ENCODE results near the gene RALGDS.

Gene RALGDS

GRCh38 chr9:133122935-133123611 lies 2.0 kb upstream of the RALGDS start:
- no peak for DNase-seq (ENCODE audit: low read depth)
- no peak overlapping the region for H3K4me3 ChIP-seq (ENCODE audit: low read depth, low read length)
- TF ChIP-seq CTCF (IDR thresholded peaks at IDR 0.05; ENCODE audit: insufficient read depth, low read depth, low read length, missing control alignments), result no peak

GRCh38 chr9:133122605-133122934 lies 1.5 kb upstream of the RALGDS start:
- no peak for TF ChIP-seq CTCF (IDR thresholded peaks at IDR 0.05; ENCODE audit: insufficient read depth, low read depth, low read length, missing control alignments)
- H3K4me3 ChIP-seq (ENCODE audit: low read depth, low read length), result no peak overlapping the region
- DNase-seq (ENCODE audit: low read depth), result no peak

GRCh38 chr9:133121915-133122550 lies 993 bp upstream of the RALGDS start:
- no peak for DNase-seq (ENCODE audit: low read depth)
- TF ChIP-seq CTCF (IDR thresholded peaks at IDR 0.05; ENCODE audit: insufficient read depth, low read depth, low read length, missing control alignments), result no peak
- no peak overlapping the region for H3K4me3 ChIP-seq (ENCODE audit: low read depth, low read length)

- no peak for TF ChIP-seq CTCF (IDR thresholded peaks at IDR 0.05; ENCODE audit: insufficient read depth, low read depth, low read length, missing control alignments)
- H3K4me3 ChIP-seq (ENCODE audit: low read depth, low read length), result peak overlapping the region; percentile 67
- no peak for DNase-seq (ENCODE audit: low read depth)
Observed at GRCh38 chr9:133120501-133121197, 391 bp downstream of the RALGDS start.

GRCh38 chr9:133119846-133120500 lies 1.1 kb downstream of the RALGDS start:
- H3K4me3 ChIP-seq (ENCODE audit: low read depth, low read length), result peak overlapping the region; percentile 67
- TF ChIP-seq CTCF (IDR thresholded peaks at IDR 0.05; ENCODE audit: insufficient read depth, low read depth, low read length, missing control alignments), result no peak
- DNase-seq (ENCODE audit: low read depth), result no peak

GRCh38 chr9:133119103-133119845 lies 1.8 kb downstream of the RALGDS start:
- TF ChIP-seq CTCF (IDR thresholded peaks at IDR 0.05; ENCODE audit: insufficient read depth, low read depth, low read length, missing control alignments), result no peak
- H3K4me3 ChIP-seq (ENCODE audit: low read depth, low read length), result no peak overlapping the region
- DNase-seq (ENCODE audit: low read depth), result no peak
